ENCODE measurements around the gene SEMA5A.

DNA sequence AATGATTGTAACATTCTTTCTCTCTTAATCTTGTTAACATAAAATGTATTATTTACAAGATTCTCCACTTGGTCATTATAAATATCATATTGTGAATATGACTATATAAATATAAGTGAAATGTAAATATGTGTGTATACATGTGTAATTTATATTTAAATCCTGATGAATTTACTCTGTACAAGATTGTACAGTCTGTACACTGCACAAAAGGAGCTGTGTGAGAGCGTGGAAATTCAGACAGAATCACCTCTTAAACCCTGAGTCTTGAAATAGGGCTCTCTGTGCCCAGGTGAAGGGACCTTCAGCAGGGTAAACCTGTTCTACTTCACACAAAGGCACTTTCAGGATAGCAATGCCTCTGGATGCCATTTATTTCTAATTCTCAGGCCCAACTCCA is 456.0 kb downstream of the SEMA5A start:
- TF ChIP-seq TAF1 (IDR thresholded peaks at IDR 0.05; ENCODE audit: borderline replicate concordance, insufficient read depth, low read length) (no peak), POLR2AphosphoS5 (IDR thresholded peaks at IDR 0.05; ENCODE audit: low read depth, low read length) (no peak), SIN3A (IDR thresholded peaks at IDR 0.05; ENCODE audit: borderline replicate concordance, insufficient read depth, low read length) (no peak), FOXP2 (optimal IDR thresholded peaks at IDR 0.05; ENCODE audit: borderline replicate concordance, extremely low read depth, extremely low read length, insufficient read depth) (no peak)
- TF ChIP-seq, protein P1, sequence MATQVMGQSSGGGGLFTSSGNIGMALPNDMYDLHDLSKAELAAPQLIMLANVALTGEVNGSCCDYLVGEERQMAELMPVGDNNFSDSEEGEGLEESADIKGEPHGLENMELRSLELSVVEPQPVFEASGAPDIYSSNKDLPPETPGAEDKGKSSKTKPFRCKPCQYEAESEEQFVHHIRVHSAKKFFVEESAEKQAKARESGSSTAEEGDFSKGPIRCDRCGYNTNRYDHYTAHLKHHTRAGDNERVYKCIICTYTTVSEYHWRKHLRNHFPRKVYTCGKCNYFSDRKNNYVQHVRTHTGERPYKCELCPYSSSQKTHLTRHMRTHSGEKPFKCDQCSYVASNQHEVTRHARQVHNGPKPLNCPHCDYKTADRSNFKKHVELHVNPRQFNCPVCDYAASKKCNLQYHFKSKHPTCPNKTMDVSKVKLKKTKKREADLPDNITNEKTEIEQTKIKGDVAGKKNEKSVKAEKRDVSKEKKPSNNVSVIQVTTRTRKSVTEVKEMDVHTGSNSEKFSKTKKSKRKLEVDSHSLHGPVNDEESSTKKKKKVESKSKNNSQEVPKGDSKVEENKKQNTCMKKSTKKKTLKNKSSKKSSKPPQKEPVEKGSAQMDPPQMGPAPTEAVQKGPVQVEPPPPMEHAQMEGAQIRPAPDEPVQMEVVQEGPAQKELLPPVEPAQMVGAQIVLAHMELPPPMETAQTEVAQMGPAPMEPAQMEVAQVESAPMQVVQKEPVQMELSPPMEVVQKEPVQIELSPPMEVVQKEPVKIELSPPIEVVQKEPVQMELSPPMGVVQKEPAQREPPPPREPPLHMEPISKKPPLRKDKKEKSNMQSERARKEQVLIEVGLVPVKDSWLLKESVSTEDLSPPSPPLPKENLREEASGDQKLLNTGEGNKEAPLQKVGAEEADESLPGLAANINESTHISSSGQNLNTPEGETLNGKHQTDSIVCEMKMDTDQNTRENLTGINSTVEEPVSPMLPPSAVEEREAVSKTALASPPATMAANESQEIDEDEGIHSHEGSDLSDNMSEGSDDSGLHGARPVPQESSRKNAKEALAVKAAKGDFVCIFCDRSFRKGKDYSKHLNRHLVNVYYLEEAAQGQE (IDR thresholded peaks at IDR 0.05; ENCODE audit: insufficient read depth in 1 of 2, low read depth in 2 of 2, low read length in 2 of 2) = no peak
